GM12878 (cell line): ENCODE results near the gene NTM. TPM values are rescaled to one million over a fixed set of nuclear protein-coding genes. Genes with fewer than 3 reads are reported as not detected.

Source experiments
- ATAC-seq: fragments of 200-7000 bp; cut with Tn5 transposase; 3 replicates; pipeline ENCODE4 v1.9.1; 2020; ENCODE audit warnings: mild to moderate bottlenecking, moderate library complexity
- BruUV-seq: library from RNA; stranded (reverse); fragments of 400-500 nt; replicated peaks from 2 replicates; lab custom pipeline; 2021; lab: Mats Ljungman, UMichigan
- CTCF ChIA-PET: fragments of 300-600 bp; sonication (Branson Sonifier 250); formaldehyde crosslinking; extraction: SDS; loops from one replicate; lab custom pipeline; 2021; ENCODE audit warnings: inconsistent platforms; lab: Yijun Ruan, JAX
- POLR2A ChIA-PET: fragments of 350-600 bp; formaldehyde crosslinking; extraction: SDS; loops from one replicate; lab custom pipeline; 2021; ENCODE audit warnings: inconsistent platforms; lab: Charles Lee
- RAD21 ChIA-PET: fragments of 300-600 bp; sonication (Branson Sonifier 250); formaldehyde crosslinking; loops from one replicate; lab custom pipeline; 2023; ENCODE audit warnings: antibody characterized with exemption; ENCODE audit not compliant: unreplicated experiment; lab: Charles Lee
- SMC1A ChIA-PET: fragments of 300-600 bp; sonication (Branson Sonifier 250); formaldehyde crosslinking; loops from one replicate; lab custom pipeline; 2023; ENCODE audit not compliant: unreplicated experiment, uncharacterized antibody; lab: Charles Lee
- DNase-seq: peaks from one replicate; pipeline ENCODE4 v3.0.0-alpha.2; 2011; ENCODE audit warnings: low read depth, low spot score
- FAIRE-seq: peaks from 3 replicates; lab custom pipeline; 2011; peaks lifted over from hg19 to GRCh38; lab: Jason Lieb, UNC
- H2AFZ ChIP-seq: 2 replicates; pipeline ENCODE4 v1.6.0; 2011; ENCODE audit warnings: low read depth, low read length, control low read depth; ENCODE audit not compliant: control insufficient read depth
- H3K27ac ChIP-seq: 2 replicates; pipeline ENCODE4 v1.5.1; 2011; ENCODE audit warnings: control low read depth; ENCODE audit not compliant: control insufficient read depth, insufficient read depth
- H3K27me3 ChIP-seq, 2 experiments: replicated peaks in 1 of 2; 2 replicates each; pipeline versions ENCODE4 v1.6.0 to v1.6.1; 2011; ENCODE audit warnings: low read length in 1 of 2; ENCODE audit not compliant: control insufficient read depth in 2 of 2, insufficient read depth in 2 of 2
- H3K36me3 ChIP-seq, 2 experiments: 2 replicates each; pipeline ENCODE4 v1.5.1; 2011; ENCODE audit warnings: low read length in 1 of 2; ENCODE audit not compliant: control insufficient read depth in 2 of 2, insufficient read depth in 2 of 2
- H3K4me1 ChIP-seq: 2 replicates; pipeline ENCODE4 v1.6.1; 2011; ENCODE audit warnings: mild to moderate bottlenecking, low read length, moderate library complexity, mixed read lengths; ENCODE audit not compliant: control insufficient read depth, insufficient read depth
- H3K4me2 ChIP-seq: 2 replicates; pipeline ENCODE4 v1.6.0; 2011; ENCODE audit warnings: control low read depth; ENCODE audit not compliant: control insufficient read depth, insufficient read depth
- H3K4me3 ChIP-seq: fragments of 200-600 bp; sonication (generic); 2 replicates; pipeline ENCODE4 v1.5.1; 2016
- H3K79me2 ChIP-seq: 2 replicates; pipeline ENCODE4 v1.6.0; 2011; ENCODE audit warnings: low read length; ENCODE audit not compliant: control insufficient read depth, insufficient read depth
- H3K9ac ChIP-seq: 2 replicates; pipeline ENCODE4 v1.8.0; 2011; ENCODE audit warnings: low read length, control low read depth, mixed read lengths; ENCODE audit not compliant: control insufficient read depth, insufficient read depth
- H3K9me3 ChIP-seq: replicated peaks from 3 replicates; pipeline ENCODE4 v1.5.1; 2011; ENCODE audit warnings: mild to moderate bottlenecking, low read length; ENCODE audit not compliant: control insufficient read depth, insufficient read depth
- H4K20me1 ChIP-seq: 2 replicates; pipeline ENCODE4 v1.6.0; 2011; ENCODE audit not compliant: control insufficient read depth, insufficient read depth
- CBFB ChIP-seq: IDR thresholded peaks from 2 replicates; pipeline ENCODE4 v1.6.1; 2016; ENCODE audit warnings: antibody characterized with exemption, low read depth
- CHD1 ChIP-seq: IDR thresholded peaks from 2 replicates; pipeline ENCODE4 v1.6.1; 2012; ENCODE audit warnings: low read depth, low read length, improper control_type of control experiment
- EP300 ChIP-seq, 2 experiments: fragments of 150-350 bp in 1 of 2; IDR thresholded peaks; 2 replicates each; pipeline ENCODE4 v1.6.1; 2011 to 2012; ENCODE audit warnings: low read depth in 2 of 2, low read length in 2 of 2, borderline replicate concordance in 1 of 2, improper control_type of control experiment in 1 of 2, inconsistent platforms in 1 of 2; ENCODE audit not compliant: control insufficient read depth in 1 of 2
- HDAC6 ChIP-seq: fragments of 200-600 bp; sonication (generic); IDR thresholded peaks from one replicate; pipeline ENCODE4 v1.8.0; 2017; ENCODE audit warnings: antibody characterized with exemption; ENCODE audit not compliant: unreplicated experiment
- KDM1A ChIP-seq: fragments of 200-600 bp; sonication (generic); IDR thresholded peaks from 2 replicates; pipeline ENCODE4 v1.6.1; 2016; ENCODE audit warnings: borderline replicate concordance
- MYB ChIP-seq: fragments of 150-350 bp; IDR thresholded peaks from 2 replicates; pipeline ENCODE4 v1.6.1; 2014; ENCODE audit warnings: mild to moderate bottlenecking, low read depth, low read length, borderline replicate concordance
- NR2F1 ChIP-seq: fragments of 450-650 bp; conservative IDR thresholded peaks from 2 replicates; pipeline ENCODE4 v1.6.1; 2017; ENCODE audit warnings: mild to moderate bottlenecking
- SMAD5 ChIP-seq: IDR thresholded peaks from 2 replicates; pipeline ENCODE4 v1.6.1; 2016; ENCODE audit warnings: antibody characterized with exemption, low read depth
- SMARCA5 ChIP-seq: fragments of 450-650 bp; IDR thresholded peaks from 2 replicates; pipeline ENCODE4 v1.6.1; 2017; ENCODE audit warnings: mild to moderate bottlenecking
- ZZZ3 ChIP-seq: IDR thresholded peaks from 2 replicates; pipeline ENCODE4 v1.6.1; 2011; ENCODE audit warnings: low read depth; ENCODE audit not compliant: control insufficient read depth, insufficient read length
- whole genome bisulfite sequencing: methylation state at CpG from one replicate; pipeline ENCODE4 v1.1.6; 2016; ENCODE audit warnings: low lambda C conversion rate; ENCODE audit not compliant: insufficient replicate concordance, insufficient coverage; ENCODE audit errors: missing lambda C conversion rate; 5-methylcytosine and 5-hydroxymethylcytosine counted together
- in situ Hi-C: fragments of 300-500 bp; cut with MboI; formaldehyde crosslinking; loops from 9 replicates; pipeline ENCODE4 v1.14.3; 2018; ENCODE audit warnings: mixed read lengths
- intact Hi-C: fragments of 100-400 bp; cut with micrococcal nuclease; formaldehyde crosslinking; loops from one replicate; pipeline ENCODE4 v1.14.2; 2022; ENCODE audit not compliant: unreplicated experiment
- polyA plus RNA-seq, 11 experiments: library from polyadenylated mRNA; depleted of rRNA in 4 of 11; unstranded in 6 of 11; stranded (reverse) in 5 of 11; fragments of >200 nt; fragmentation: Nextera tagmentation in 4 of 11; fragmentation: Illumina TruSeq in 1 of 11; extraction: Ambion mirVana in 4 of 11; extraction: Trizol in 1 of 11; gene quantifications; 1 replicate in 1 of 11; 2 replicates in 10 of 11; pipeline versions ENCODE4 v1.2.1 to v1.2.3, GENCODE V29; 2011 to 2016; ENCODE audit warnings: inconsistent platforms in 2 of 11, missing spikeins in 2 of 11, low read depth in 1 of 11
- total RNA-seq, 4 experiments: library from RNA; depleted of rRNA in 3 of 4; stranded (reverse); fragments of >200 nt in 3 of 4; fragmentation: Illumina TruSeq in 1 of 4; extraction: Trizol in 1 of 4; gene quantifications; 2 replicates each; pipeline versions ENCODE4 v1.2.1 to v1.2.3, GENCODE V29; 2013 to 2021
- TF ChIP-seq, protein P1 (sequence below): fragments of 450-650 bp; IDR thresholded peaks from 2 replicates; pipeline ENCODE4 v1.6.1; 2017; ENCODE audit warnings: mild to moderate bottlenecking
- TF ChIP-seq, protein P2 (sequence below): IDR thresholded peaks from 2 replicates; pipeline ENCODE4 v1.6.1; 2012; ENCODE audit warnings: low read length, inconsistent platforms

Gene NTM
- total and polyA plus RNA-seq, 10 of the 15 experiments (the other 5 are each of a cell fraction or from before 2014, with no cell fraction given) = not detected

GRCh38 chr11:131838016-131838415 lies 467.6 kb downstream of the NTM start:
- SMC1A ChIA-PET = no interaction called here
- CTCF ChIA-PET = no interaction called here
- POLR2A ChIA-PET = no interaction called here
- H4K20me1 ChIP-seq = no peaks in the 10 kb centered on the region
- RAD21 ChIA-PET = no interaction called here
- no peaks in the 10 kb centered on the region; a peak in 2 of 4 replicates for H3K27me3 ChIP-seq
- H3K9me3 ChIP-seq = no peaks in the 10 kb centered on the region
- in situ Hi-C loops (no loop called here), intact Hi-C loops (no loop called here)
- no peak overlapping the region for H3K4me3 ChIP-seq
- no peak overlapping the region for H3K4me2 ChIP-seq
- H3K27ac ChIP-seq = no peak overlapping the region
- 43% methylated on average over 12 of the region's 12 CpGs for WGBS
- H3K9ac ChIP-seq = no peak overlapping the region
- H3K79me2 ChIP-seq = no peaks in the 10 kb centered on the region
- no peaks in the 10 kb centered on the region for H3K36me3 ChIP-seq
- BruUV-seq = no TSS peak
- ATAC-seq (no peak), DNase-seq (no peak), FAIRE-seq (no peak)
- no peak overlapping the region for H2AFZ ChIP-seq
- TF ChIP-seq NR2F1 (no peak), CHD1 (no peak), ZZZ3 (no peak), MYB (no peak), EP300 (IDR thresholded peaks at IDR 0.05; ENCODE audit: borderline replicate concordance in 1 of 2, control insufficient read depth in 1 of 2, low read depth in 2 of 2, low read length in 2 of 2) (no peak), HDAC6 (no peak), KDM1A (no peak), SMARCA5 (no peak), SMAD5 (no peak), CBFB (no peak)
- TF ChIP-seq, protein P1, sequence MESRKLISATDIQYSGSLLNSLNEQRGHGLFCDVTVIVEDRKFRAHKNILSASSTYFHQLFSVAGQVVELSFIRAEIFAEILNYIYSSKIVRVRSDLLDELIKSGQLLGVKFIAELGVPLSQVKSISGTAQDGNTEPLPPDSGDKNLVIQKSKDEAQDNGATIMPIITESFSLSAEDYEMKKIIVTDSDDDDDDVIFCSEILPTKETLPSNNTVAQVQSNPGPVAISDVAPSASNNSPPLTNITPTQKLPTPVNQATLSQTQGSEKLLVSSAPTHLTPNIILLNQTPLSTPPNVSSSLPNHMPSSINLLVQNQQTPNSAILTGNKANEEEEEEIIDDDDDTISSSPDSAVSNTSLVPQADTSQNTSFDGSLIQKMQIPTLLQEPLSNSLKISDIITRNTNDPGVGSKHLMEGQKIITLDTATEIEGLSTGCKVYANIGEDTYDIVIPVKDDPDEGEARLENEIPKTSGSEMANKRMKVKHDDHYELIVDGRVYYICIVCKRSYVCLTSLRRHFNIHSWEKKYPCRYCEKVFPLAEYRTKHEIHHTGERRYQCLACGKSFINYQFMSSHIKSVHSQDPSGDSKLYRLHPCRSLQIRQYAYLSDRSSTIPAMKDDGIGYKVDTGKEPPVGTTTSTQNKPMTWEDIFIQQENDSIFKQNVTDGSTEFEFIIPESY = no peak
- TF ChIP-seq, protein P2, sequence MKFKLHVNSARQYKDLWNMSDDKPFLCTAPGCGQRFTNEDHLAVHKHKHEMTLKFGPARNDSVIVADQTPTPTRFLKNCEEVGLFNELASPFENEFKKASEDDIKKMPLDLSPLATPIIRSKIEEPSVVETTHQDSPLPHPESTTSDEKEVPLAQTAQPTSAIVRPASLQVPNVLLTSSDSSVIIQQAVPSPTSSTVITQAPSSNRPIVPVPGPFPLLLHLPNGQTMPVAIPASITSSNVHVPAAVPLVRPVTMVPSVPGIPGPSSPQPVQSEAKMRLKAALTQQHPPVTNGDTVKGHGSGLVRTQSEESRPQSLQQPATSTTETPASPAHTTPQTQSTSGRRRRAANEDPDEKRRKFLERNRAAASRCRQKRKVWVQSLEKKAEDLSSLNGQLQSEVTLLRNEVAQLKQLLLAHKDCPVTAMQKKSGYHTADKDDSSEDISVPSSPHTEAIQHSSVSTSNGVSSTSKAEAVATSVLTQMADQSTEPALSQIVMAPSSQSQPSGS = no peak
- no peaks in the 10 kb centered on the region for H3K4me1 ChIP-seq
